NB4 (cell line): ENCODE measurements around the gene ARHGEF10L.

Source experiments
- CTCF ChIP-seq: IDR thresholded peaks from one replicate; pipeline ENCODE4 v1.5.1; 2012; ENCODE audit warnings: low read depth, low read length
- MYC ChIP-seq: IDR thresholded peaks from 2 replicates; pipeline ENCODE4 v1.6.1; 2011; ENCODE audit warnings: low read depth, low read length
- POLR2A ChIP-seq: IDR thresholded peaks from 2 replicates; pipeline ENCODE4 v1.6.1; 2011; ENCODE audit warnings: mild to moderate bottlenecking; ENCODE audit not compliant: insufficient read length; ENCODE audit errors: extremely low read depth
- TF ChIP-seq, protein P1 (sequence below): IDR thresholded peaks from 2 replicates; pipeline ENCODE4 v1.6.1; 2011; ENCODE audit warnings: low read depth, low read length

DNA sequence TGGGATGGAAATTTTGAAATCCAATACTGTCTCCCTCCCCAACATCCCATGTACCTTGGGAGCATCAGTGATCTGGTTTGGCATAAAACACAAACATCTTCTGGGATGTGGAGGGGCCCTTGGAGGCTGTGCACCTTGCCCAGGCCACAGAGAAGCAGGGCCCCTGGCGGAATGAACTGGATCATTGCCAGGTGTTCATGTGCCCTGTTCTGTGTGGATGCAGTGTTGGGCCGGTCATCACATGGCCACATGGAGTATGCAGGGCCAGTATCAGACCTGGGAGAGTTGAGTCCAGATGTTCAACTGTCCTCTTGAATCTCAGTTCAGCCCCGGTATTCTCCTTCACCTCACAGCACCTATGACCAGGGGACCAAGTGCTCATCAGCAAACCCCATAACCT, 26.9 kb downstream of the ARHGEF10L start:
- TF ChIP-seq POLR2A = no peak
- TF ChIP-seq CTCF = no peak
- TF ChIP-seq, protein P1, sequence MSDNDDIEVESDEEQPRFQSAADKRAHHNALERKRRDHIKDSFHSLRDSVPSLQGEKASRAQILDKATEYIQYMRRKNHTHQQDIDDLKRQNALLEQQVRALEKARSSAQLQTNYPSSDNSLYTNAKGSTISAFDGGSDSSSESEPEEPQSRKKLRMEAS = no peak
- no peak for TF ChIP-seq MYC
